ENCODE measurements around the gene TSEN2.

TSEN2 gene

DNA sequence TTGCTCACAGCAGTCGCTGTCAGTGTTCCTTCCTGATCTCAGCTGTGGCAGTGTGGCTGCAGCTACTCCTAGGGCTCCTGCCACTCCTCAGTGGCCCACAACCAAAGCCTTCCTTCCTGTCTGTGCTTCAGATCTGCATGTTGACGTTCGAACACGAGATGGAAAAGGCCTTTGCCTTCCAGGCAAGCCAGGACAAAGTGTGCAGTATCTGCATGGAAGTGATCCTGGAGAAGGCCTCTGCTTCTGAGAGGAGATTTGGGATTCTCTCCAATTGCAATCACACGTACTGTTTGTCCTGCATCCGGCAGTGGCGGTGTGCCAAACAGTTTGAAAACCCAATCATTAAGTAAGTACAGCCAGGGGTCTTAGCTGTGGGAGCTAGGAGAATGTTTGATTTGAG lies 90.4 kb downstream of the TSEN2 start:
- intact Hi-C loops (cut with DNase I; ENCODE audit: low total_unique reads): no loop called here
- no peak overlapping the region for H3K4me3 ChIP-seq
- DNase-seq: no peak
- H3K9me3 ChIP-seq: no peaks in the 10 kb centered on the region
- TF ChIP-seq, protein P1, sequence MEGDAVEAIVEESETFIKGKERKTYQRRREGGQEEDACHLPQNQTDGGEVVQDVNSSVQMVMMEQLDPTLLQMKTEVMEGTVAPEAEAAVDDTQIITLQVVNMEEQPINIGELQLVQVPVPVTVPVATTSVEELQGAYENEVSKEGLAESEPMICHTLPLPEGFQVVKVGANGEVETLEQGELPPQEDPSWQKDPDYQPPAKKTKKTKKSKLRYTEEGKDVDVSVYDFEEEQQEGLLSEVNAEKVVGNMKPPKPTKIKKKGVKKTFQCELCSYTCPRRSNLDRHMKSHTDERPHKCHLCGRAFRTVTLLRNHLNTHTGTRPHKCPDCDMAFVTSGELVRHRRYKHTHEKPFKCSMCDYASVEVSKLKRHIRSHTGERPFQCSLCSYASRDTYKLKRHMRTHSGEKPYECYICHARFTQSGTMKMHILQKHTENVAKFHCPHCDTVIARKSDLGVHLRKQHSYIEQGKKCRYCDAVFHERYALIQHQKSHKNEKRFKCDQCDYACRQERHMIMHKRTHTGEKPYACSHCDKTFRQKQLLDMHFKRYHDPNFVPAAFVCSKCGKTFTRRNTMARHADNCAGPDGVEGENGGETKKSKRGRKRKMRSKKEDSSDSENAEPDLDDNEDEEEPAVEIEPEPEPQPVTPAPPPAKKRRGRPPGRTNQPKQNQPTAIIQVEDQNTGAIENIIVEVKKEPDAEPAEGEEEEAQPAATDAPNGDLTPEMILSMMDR (IDR thresholded peaks at IDR 0.05): no peak
- no peaks in the 10 kb centered on the region for H3K27me3 ChIP-seq
- H3K27ac ChIP-seq: no peak overlapping the region
- H3K4me1 ChIP-seq: no peaks in the 10 kb centered on the region
- peaks cover 79 to 100% (median 99%) of the 10 kb centered on the region in 3 donors for H3K36me3 ChIP-seq

DNA sequence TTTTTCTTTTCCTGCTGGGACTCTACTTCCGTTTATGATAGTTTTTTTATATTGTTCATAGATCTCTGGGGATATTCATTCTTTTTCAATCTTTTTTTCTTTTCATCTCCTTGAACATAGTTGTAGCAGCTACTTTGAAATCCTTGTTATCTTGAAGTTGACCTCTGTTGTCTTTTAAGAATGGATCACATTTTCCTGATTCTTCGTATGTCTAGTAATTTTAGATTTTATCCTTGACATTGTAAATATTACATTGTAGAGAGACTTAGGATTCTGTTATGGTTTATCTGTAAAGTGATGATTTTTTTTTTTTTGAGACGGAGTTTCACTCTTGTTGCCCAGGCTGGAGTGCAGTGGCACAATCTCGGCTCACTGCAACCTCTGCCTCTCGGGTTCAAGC lies 93.1 kb downstream of the TSEN2 start:
- no peaks in the 10 kb centered on the region for H3K9me3 ChIP-seq
- TF ChIP-seq, protein P1 (IDR thresholded peaks at IDR 0.05): no peak
- intact Hi-C loops (cut with DNase I; ENCODE audit: low total_unique reads): no loop called here
- H3K4me3 ChIP-seq: no peak overlapping the region
- H3K4me1 ChIP-seq: no peaks in the 10 kb centered on the region
- H3K27ac ChIP-seq: no peak overlapping the region
- no peaks in the 10 kb centered on the region for H3K27me3 ChIP-seq
- H3K36me3 ChIP-seq: peaks cover 63 to 100% (median 98%) of the 10 kb centered on the region in 3 donors
- no peak for DNase-seq

DNA sequence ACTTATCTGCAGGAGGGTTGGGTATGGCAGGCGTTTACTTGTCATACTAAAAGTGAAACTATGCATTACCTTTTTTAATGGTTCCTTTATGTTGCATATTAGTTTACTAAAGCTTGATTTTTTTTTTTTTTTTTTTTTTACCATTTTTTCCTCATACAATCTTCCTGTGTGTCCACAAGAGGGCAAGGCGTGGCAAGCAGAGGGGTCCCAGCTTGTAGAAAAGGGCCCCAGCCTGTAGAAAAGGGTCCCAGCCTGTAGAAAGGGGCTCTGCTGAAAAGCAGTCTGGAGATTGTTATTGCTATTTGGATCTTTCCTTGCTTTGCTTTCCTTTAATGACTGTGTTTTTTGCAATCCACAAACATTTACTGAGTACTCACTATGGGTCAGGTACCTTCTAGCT lies 94.5 kb downstream of the TSEN2 start:
- Histone ChIP-seq H3K4me1 (no peaks in the 10 kb centered on the region), H3K27ac (no peak overlapping the region), H3K36me3 (peaks cover 62 to 100% (median 98%) of the 10 kb centered on the region in 3 donors), H3K27me3 (no peaks in the 10 kb centered on the region), H3K4me3 (no peak overlapping the region), H3K9me3 (no peaks in the 10 kb centered on the region)
- no peak for DNase-seq
- intact Hi-C loops (cut with DNase I; ENCODE audit: low total_unique reads): no loop called here
- TF ChIP-seq, protein P1 (IDR thresholded peaks at IDR 0.05): peak in 1 of 2 experiments; percentile 9

DNA sequence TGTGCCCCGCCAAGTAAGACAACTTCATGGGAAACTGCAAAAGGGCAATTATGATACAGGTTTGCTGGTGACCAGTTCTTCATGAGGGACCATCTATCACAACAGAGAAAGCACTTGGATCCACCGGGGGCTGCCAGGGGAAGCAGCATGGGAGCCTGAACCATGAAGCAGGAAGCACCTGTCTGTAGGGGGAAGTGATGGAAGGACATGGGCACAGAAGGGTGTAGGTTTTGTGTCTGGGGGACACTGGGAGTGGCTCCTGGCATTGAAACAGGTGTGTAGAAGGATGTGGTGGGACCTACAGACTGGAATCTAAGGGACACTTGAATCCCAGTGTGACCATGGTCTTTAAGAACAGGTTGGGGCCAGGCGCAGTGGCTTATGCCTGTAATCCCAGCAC lies 95.2 kb downstream of the TSEN2 start:
- H3K27me3 ChIP-seq: no peaks in the 10 kb centered on the region
- intact Hi-C loops (cut with DNase I; ENCODE audit: low total_unique reads): no loop called here
- DNase-seq: no peak
- H3K4me3 ChIP-seq: no peak overlapping the region
- TF ChIP-seq, protein P1 (IDR thresholded peaks at IDR 0.05): no peak
- H3K4me1 ChIP-seq: no peaks in the 10 kb centered on the region
- no peaks in the 10 kb centered on the region for H3K9me3 ChIP-seq
- H3K36me3 ChIP-seq: peaks cover 62 to 100% (median 98%) of the 10 kb centered on the region in 3 donors
- no peak overlapping the region for H3K27ac ChIP-seq

DNA sequence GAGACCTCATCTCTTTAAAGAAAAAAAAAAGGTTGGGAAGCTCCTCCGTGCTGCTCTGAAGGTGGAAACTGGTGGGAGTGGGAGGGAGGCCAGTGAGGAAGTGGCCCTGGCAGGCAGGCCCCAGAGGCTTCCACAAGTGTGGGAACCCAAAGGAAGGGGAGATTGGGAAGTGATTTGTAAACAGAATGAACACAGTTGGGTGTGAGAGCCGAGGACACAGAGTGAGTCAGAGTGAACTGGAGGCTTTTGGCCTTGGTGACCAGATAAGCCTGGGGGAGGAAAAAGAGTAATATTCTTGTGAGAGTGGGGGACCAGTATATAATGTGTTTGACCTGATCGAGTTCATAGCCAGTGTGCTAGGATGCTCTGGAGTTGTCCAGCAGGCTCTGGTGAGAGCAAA lies 95.6 kb downstream of the TSEN2 start:
- H3K27ac ChIP-seq: no peak overlapping the region

More for the DNA sequence above, 95.6 kb downstream of the TSEN2 start:
- Histone ChIP-seq H3K36me3 (peaks cover 62 to 100% (median 98%) of the 10 kb centered on the region in 3 donors), H3K4me3 (no peak overlapping the region), H3K9me3 (no peaks in the 10 kb centered on the region), H3K4me1 (no peaks in the 10 kb centered on the region), H3K27me3 (no peaks in the 10 kb centered on the region)
- no peak for DNase-seq
- TF ChIP-seq, protein P1 (IDR thresholded peaks at IDR 0.05): no peak
- intact Hi-C loops (cut with DNase I; ENCODE audit: low total_unique reads): no loop called here

Data from tibial artery (tissue), 4 donors.